Thyroid gland (tissue), 4 donors: ENCODE data around the gene PHLPP1. TPM values are rescaled to one million over a fixed set of nuclear protein-coding genes. Genes with fewer than 3 reads are reported as not detected.

ENCODE experiments used
- DNase-seq, 2 donors: peaks; one replicate each; pipeline ENCODE4 v3.0.0-alpha.2; 2019
- H3K27ac ChIP-seq, 3 donors: fragments of 200-600 bp; sonication (generic); 1 replicate in 2 of 3; 2 replicates in 1 of 3; pipeline ENCODE4 v1.5.1; 2016 to 2019; ENCODE audit warnings: mild to moderate bottlenecking in 1 of 3, moderate library complexity in 1 of 3
- H3K27me3 ChIP-seq: fragments of 200-600 bp; sonication (generic); one replicate; pipeline ENCODE4 v1.5.1; 2019
- H3K36me3 ChIP-seq, 2 donors: fragments of 200-600 bp; sonication (generic); one replicate each; pipeline ENCODE4 v1.5.1; 2016 to 2019
- H3K4me1 ChIP-seq, 2 donors: fragments of 200-600 bp; sonication (generic); one replicate each; pipeline ENCODE4 v1.5.1; 2017 to 2019
- H3K4me3 ChIP-seq, 3 donors: fragments of 200-600 bp; sonication (generic); replicated peaks in 1 of 3; 1 replicate in 2 of 3; 2 replicates in 1 of 3; pipeline ENCODE4 v1.5.1; 2016; ENCODE audit warnings: mild to moderate bottlenecking in 1 of 3
- H3K9me3 ChIP-seq: fragments of 200-600 bp; sonication (generic); one replicate; pipeline ENCODE4 v1.5.1; 2017
- CTCF ChIP-seq, 6 experiments: fragments of 200-600 bp in 3 of 6; fragments of 450-650 bp in 3 of 6; sonication (generic) in 3 of 6; IDR thresholded peaks; one replicate each; pipeline ENCODE4 v1.5.1; 2016 to 2019; ENCODE audit warnings: antibody characterized with exemption in 6 of 6, mild to moderate bottlenecking in 2 of 6, inconsistent platforms in 1 of 6, moderate library complexity in 1 of 6
- POLR2A ChIP-seq, 2 donors: fragments of 450-650 bp; IDR thresholded peaks; one replicate each; pipeline ENCODE4 v1.6.1; 2017; ENCODE audit warnings: antibody characterized with exemption in 2 of 2, mild to moderate bottlenecking in 2 of 2, moderate library complexity in 1 of 2
- WGBS, 2 donors: methylation state at CpG; one replicate each; pipeline ENCODE4 v1.1.5; 2017; 5-methylcytosine and 5-hydroxymethylcytosine counted together
- intact Hi-C: fragments of 100-400 bp; cut with DNase I; formaldehyde crosslinking; loops from one replicate; pipeline ENCODE4 v1.15.1; 2023
- total RNA-seq, 4 donors: library from RNA; depleted of rRNA; stranded (reverse); fragments of >200 nt; gene quantifications; one replicate each; pipeline ENCODE4 v1.2.3, GENCODE V29; 2016

Gene PHLPP1
- total RNA-seq, 4 donors from 2014 or later, result 14.6 to 22.7 (median 20.4) TPM

- WGBS, 2 donors, result 42 to 43% methylated on average over 4 of the region's 4 CpGs
- no peak for DNase-seq
Measured at GRCh38 chr18:62741118-62741566, 25.8 kb downstream of the PHLPP1 start.

GRCh38 chr18:62741584-62741983, 26.2 kb downstream of the PHLPP1 start:
- DNase-seq, result no peak
- WGBS, 2 donors, result 78 to 82% methylated on average over 4 of the region's 4 CpGs
- H3K36me3 ChIP-seq, result no peaks in the 10 kb centered on the region
- no peak for TF ChIP-seq CTCF (IDR thresholded peaks at IDR 0.05)
- no peak for TF ChIP-seq POLR2A (IDR thresholded peaks at IDR 0.05)
- intact Hi-C loops, result no loop called here
- no peaks in the 10 kb centered on the region for H3K27me3 ChIP-seq
- H3K4me3 ChIP-seq, result no peak overlapping the region
- peak overlapping the region; percentile 20 to 66 (median 50) for H3K27ac ChIP-seq
- no peaks in the 10 kb centered on the region for H3K9me3 ChIP-seq
- H3K4me1 ChIP-seq, result peaks cover 22 to 37% of the 10 kb centered on the region in 2 donors

More at GRCh38 chr18:62741118-62741566, 25.8 kb downstream of the PHLPP1 start:
- peak in 1 of 6 experiments; percentile 14 for TF ChIP-seq CTCF (IDR thresholded peaks at IDR 0.05)
- no peak for TF ChIP-seq POLR2A (IDR thresholded peaks at IDR 0.05)
- no peaks in the 10 kb centered on the region for H3K27me3 ChIP-seq
- H3K9me3 ChIP-seq, result no peaks in the 10 kb centered on the region
- peak overlapping the region; percentile 20 to 66 (median 50) for H3K27ac ChIP-seq
- H3K36me3 ChIP-seq, result no peaks in the 10 kb centered on the region
- no peak overlapping the region for H3K4me3 ChIP-seq
- peaks cover 22 to 37% of the 10 kb centered on the region in 2 donors for H3K4me1 ChIP-seq
- intact Hi-C loops, result no loop called here

- Histone ChIP-seq H3K4me3 (no peak overlapping the region), H3K27ac (peak overlapping the region; percentile 15 to 40 (median 28)), H3K27me3 (no peaks in the 10 kb centered on the region), H3K36me3 (no peaks in the 10 kb centered on the region), H3K9me3 (no peaks in the 10 kb centered on the region), H3K4me1 (peaks cover 22 to 42% of the 10 kb centered on the region in 2 donors)
- TF ChIP-seq POLR2A (IDR thresholded peaks at IDR 0.05) (no peak), CTCF (IDR thresholded peaks at IDR 0.05) (no peak)
- intact Hi-C loops, result no loop called here
- peak in 1 of 2 donors; percentile 27 for DNase-seq
- 82 to 93% methylated on average over 3 of the region's 3 CpGs for WGBS, 2 donors
Measured at GRCh38 chr18:62744076-62744968, 29.0 kb downstream of the PHLPP1 start.

- TF ChIP-seq CTCF (IDR thresholded peaks at IDR 0.05) (no peak), POLR2A (IDR thresholded peaks at IDR 0.05) (no peak)
- WGBS, 2 donors, result 84 to 89% methylated on average over 3 of the region's 3 CpGs
- Histone ChIP-seq H3K9me3 (no peaks in the 10 kb centered on the region), H3K4me3 (no peak overlapping the region), H3K36me3 (no peaks in the 10 kb centered on the region), H3K27me3 (no peaks in the 10 kb centered on the region), H3K27ac (peak overlapping the region in 1 of 3 donors; percentile 10), H3K4me1 (peaks cover 22 to 42% of the 10 kb centered on the region in 2 donors)
- no peak for DNase-seq
- intact Hi-C loops, result no loop called here
Measured at GRCh38 chr18:62745089-62745751, 29.9 kb downstream of the PHLPP1 start.
